ENCODE data around the gene CCN2.

Gene CCN2

GRCh38 chr6:131950767-131951575 lies at the start of gene CCN2:
CCN2 (minus strand) TSS chr6:131951372; CDS start chr6:131951172, 200 bp downstream.
- TF ChIP-seq CTCF (IDR thresholded peaks at IDR 0.05; ENCODE audit: insufficient read depth, low read depth, low read length, missing control alignments) = no peak
- peak within 1 kb of the TSS; percentile 41 for H3K4me3 ChIP-seq (ENCODE audit: low read length)
- peak; percentile 88 for DNase-seq (ENCODE audit: low read depth)

DNA sequence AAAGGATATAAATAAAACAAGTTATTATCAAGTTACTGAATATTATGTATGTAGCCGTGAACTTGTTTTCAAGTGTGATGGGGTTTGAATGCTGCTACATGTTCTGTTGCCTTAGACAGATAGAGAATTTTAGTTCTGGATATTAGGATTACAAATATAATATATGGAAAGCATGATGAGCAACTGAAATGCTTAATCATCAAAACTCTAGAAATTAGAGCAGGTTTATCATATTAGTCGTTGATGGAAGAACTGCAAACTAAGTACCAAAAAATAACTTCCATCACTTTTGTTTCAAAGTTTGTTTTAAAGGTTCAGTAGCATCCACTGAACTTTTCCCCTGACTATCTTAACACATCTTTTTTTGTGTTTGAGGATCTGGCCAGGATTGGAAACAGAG lies 49.1 kb upstream of the CCN2 start:
- H3K4me3 ChIP-seq (ENCODE audit: low read length) = no peak overlapping the region
- no peak for DNase-seq (ENCODE audit: low read depth)
- no peak for TF ChIP-seq CTCF (IDR thresholded peaks at IDR 0.05; ENCODE audit: insufficient read depth, low read depth, low read length, missing control alignments)

DNA sequence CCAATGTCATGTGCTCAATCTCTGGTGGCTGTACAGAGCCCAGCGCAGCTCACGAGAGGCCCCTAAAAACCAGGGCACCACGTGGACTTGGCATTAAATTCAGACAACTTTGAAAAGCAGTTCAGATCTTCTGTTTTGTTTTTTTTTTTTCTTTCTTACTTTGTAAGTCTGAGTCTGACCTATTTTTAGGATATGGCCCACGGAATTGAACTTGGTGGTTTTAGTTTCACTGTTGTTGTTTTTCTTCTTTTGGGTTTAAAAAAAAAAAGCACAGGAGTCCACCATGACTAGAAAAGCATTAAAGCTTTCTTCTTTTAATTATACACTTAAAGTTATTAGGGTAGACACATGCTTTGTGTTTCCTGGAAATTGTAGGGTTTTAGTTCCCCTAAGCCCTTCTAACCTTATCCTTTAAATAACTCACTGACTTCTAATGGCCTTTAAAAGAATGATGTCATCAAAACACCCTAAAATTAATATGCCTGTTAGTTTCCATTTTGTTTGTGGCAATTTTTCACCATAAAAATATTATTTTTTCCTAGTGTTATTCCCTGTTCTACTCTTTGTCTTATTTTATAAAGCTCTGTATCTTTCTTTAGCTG lies 48.5 kb upstream of the CCN2 start:
- TF ChIP-seq CTCF (IDR thresholded peaks at IDR 0.05; ENCODE audit: insufficient read depth, low read depth, low read length, missing control alignments) = no peak
- DNase-seq (ENCODE audit: low read depth) = no peak
- no peak overlapping the region for H3K4me3 ChIP-seq (ENCODE audit: low read length)

GRCh38 chr6:131998255-131998982 lies 47.2 kb upstream of the CCN2 start:
- DNase-seq (ENCODE audit: low read depth) = no peak
- no peak for TF ChIP-seq CTCF (IDR thresholded peaks at IDR 0.05; ENCODE audit: insufficient read depth, low read depth, low read length, missing control alignments)
- H3K4me3 ChIP-seq (ENCODE audit: low read length) = no peak overlapping the region

DNA sequence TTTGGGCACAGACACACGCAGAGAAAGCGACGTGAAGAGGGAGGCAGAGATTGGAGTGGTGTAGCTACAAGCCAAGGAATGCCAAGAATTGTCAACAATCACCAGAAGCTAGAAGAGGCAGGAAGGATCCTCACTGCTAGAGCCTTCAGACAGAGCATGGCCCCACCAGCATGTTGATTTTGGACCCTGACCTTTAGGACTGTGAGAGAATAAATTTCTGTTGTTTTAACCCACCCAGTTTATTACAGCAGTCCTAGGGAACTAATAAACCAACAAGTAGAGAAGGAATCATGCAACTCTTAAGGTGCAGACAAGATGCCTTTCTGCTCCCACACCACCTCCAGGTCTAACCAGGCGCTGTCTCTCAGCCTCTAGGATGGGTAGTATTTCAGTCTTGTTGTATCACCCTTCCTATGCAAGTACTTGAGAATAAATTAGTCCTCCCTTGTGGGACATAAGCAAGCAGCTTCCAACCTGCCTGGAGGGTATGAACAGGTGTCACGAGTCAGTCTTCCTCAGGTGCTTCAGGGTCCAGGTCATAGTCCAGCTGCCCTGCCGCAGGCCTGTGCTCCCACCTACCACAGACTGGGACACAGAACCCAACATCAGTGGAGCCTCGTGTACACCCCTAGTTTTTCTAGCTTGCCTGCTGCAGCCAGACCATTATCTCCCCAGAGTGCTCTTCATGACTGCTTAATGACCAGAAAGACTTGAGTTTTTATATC lies 46.4 kb upstream of the CCN2 start:
- no peak for DNase-seq (ENCODE audit: low read depth)
- TF ChIP-seq CTCF (IDR thresholded peaks at IDR 0.05; ENCODE audit: insufficient read depth, low read depth, low read length, missing control alignments) = no peak
- no peak overlapping the region for H3K4me3 ChIP-seq (ENCODE audit: low read length)

DNA sequence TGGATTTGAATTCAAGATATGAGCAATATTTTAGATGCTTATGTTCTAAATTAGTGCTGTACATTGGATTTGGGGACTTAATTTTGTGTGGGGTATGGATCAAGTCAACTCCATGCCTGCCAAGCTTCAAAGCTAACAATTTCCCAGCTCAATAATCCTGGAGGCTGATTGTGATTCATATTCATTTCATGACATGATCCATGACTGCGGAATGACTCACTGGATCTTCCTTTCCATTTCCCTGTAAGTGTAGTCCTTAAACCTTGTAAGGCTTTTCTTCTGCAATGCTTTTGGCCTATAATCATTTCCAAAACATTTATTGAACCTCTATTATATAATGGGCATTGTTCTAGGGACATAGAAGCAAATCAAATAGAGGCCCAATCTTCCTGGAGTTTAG lies 44.7 kb upstream of the CCN2 start:
- no peak overlapping the region for H3K4me3 ChIP-seq (ENCODE audit: low read length)
- DNase-seq (ENCODE audit: low read depth) = peak; percentile 94
- no peak for TF ChIP-seq CTCF (IDR thresholded peaks at IDR 0.05; ENCODE audit: insufficient read depth, low read depth, low read length, missing control alignments)

Measured in epithelial cell of esophagus (primary cell).